Measurements from ENCODE around the gene ASB7. TPM values are rescaled to one million over a fixed set of nuclear protein-coding genes. Genes with fewer than 3 reads are reported as not detected.

ASB7 gene
- total RNA-seq, 4 donors from 2014 or later = 8.2 to 13.4 (median 10.8) TPM

GRCh38 chr15:100681335-100681746 lies 79.0 kb downstream of the ASB7 start:
- H3K27ac ChIP-seq = no peak overlapping the region
- H3K9me3 ChIP-seq = no peaks in the 10 kb centered on the region

DNA sequence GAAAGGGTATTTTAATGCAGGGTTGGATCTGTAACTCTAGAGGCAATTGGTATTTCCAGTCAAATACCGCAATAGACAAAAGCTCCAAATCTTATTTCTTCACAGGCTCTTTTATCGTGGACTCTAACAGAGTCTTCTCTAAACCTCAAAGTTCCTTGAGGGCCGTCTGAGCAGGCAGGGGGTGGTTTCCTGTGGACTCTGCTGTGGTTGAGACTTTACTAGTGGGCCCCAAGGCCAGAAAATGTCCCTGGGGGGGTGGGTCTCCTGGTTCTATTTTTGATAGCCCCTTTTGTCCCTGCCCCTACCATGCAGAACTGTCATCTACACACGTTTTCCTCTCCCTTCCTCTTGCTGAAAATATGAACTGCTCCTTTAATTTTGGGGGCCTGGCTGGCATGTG lies 80.1 kb downstream of the ASB7 start:
- TF ChIP-seq POLR2AphosphoS5 (IDR thresholded peaks at IDR 0.05) (no peak), CTCF (IDR thresholded peaks at IDR 0.05) (no peak), EP300 (IDR thresholded peaks at IDR 0.05) (no peak), POLR2A (IDR thresholded peaks at IDR 0.05) (no peak)
- no peaks in the 10 kb centered on the region for H3K9me3 ChIP-seq
- 78% methylated on average over 4 of the region's 4 CpGs for WGBS

More at GRCh38 chr15:100681335-100681746, 79.0 kb downstream of the ASB7 start:
- Histone ChIP-seq H3K4me1 (no peaks in the 10 kb centered on the region), H3K36me3 (no peaks in the 10 kb centered on the region), H3K27me3 (no peaks in the 10 kb centered on the region), H3K4me3 (no peak overlapping the region)
- no peak for DNase-seq (ENCODE audit: low spot score in 2 of 2)
- no peak for TF ChIP-seq POLR2A (IDR thresholded peaks at IDR 0.05)
- TF ChIP-seq POLR2AphosphoS5 (IDR thresholded peaks at IDR 0.05) = no peak
- no peak for TF ChIP-seq EP300 (IDR thresholded peaks at IDR 0.05)
- TF ChIP-seq CTCF (IDR thresholded peaks at IDR 0.05) = no peak
- WGBS = 95% methylated on average over 3 of the region's 3 CpGs

GRCh38 chr15:100683434-100683833 lies 81.0 kb downstream of the ASB7 start:
- no peak overlapping the region for H3K27ac ChIP-seq
- H3K4me1 ChIP-seq = peaks cover 6% of the 10 kb centered on the region
- 82% methylated on average over 6 of the region's 6 CpGs for WGBS
- no peak overlapping the region for H3K4me3 ChIP-seq
- TF ChIP-seq POLR2AphosphoS5 (IDR thresholded peaks at IDR 0.05) (no peak), EP300 (IDR thresholded peaks at IDR 0.05) (no peak), CTCF (IDR thresholded peaks at IDR 0.05) (no peak), POLR2A (IDR thresholded peaks at IDR 0.05) (no peak)
- H3K36me3 ChIP-seq = no peaks in the 10 kb centered on the region
- no peaks in the 10 kb centered on the region for H3K9me3 ChIP-seq
- DNase-seq (ENCODE audit: low spot score in 2 of 2) = no peak
- no peaks in the 10 kb centered on the region for H3K27me3 ChIP-seq

More for the DNA sequence above, 80.1 kb downstream of the ASB7 start:
- no peaks in the 10 kb centered on the region for H3K27me3 ChIP-seq
- H3K27ac ChIP-seq = no peak overlapping the region
- no peak overlapping the region for H3K4me3 ChIP-seq
- no peaks in the 10 kb centered on the region for H3K36me3 ChIP-seq
- H3K4me1 ChIP-seq = no peaks in the 10 kb centered on the region
- DNase-seq (ENCODE audit: low spot score in 2 of 2) = no peak

DNA sequence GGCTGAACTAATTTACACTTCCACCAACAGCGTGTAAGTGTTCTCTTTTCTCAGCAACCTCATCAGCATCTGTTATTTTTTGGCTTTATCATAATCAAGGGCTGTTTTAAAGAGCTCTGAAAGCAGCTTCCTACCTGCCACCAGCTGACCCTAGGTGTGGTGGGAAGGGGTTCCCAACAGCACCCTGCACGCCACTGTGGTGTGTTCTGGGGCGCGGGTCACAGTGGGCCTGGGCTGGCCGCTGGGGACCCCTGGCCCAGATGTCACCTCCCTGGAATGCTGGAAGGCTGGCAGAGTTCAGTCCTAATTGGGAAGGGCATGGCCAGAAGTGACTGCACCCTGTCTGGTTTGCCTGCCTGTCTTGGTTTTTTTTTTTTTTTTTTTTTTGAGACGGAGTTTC lies 82.2 kb downstream of the ASB7 start:
- TF ChIP-seq POLR2A (IDR thresholded peaks at IDR 0.05) = no peak
- TF ChIP-seq POLR2AphosphoS5 (IDR thresholded peaks at IDR 0.05) = no peak
- no peak for TF ChIP-seq CTCF (IDR thresholded peaks at IDR 0.05)
- TF ChIP-seq EP300 (IDR thresholded peaks at IDR 0.05) = no peak
- no peak for DNase-seq (ENCODE audit: low spot score in 2 of 2)
- 87% methylated on average over 6 of the region's 6 CpGs for whole genome bisulfite sequencing

GRCh38 chr15:100686021-100686724 lies 83.8 kb downstream of the ASB7 start:
- Histone ChIP-seq H3K4me1 (peaks cover 7% of the 10 kb centered on the region), H3K27me3 (no peaks in the 10 kb centered on the region), H3K27ac (peak overlapping the region; percentile 68), H3K4me3 (no peak overlapping the region), H3K9me3 (no peaks in the 10 kb centered on the region), H3K36me3 (no peaks in the 10 kb centered on the region)
- TF ChIP-seq POLR2AphosphoS5 (IDR thresholded peaks at IDR 0.05) (peak in 1 of 3 donors; percentile 13), CTCF (IDR thresholded peaks at IDR 0.05) (no peak), POLR2A (IDR thresholded peaks at IDR 0.05) (no peak), EP300 (IDR thresholded peaks at IDR 0.05) (no peak)
- 54% methylated on average over 16 of the region's 23 CpGs for WGBS
- peak; percentile 82 to 88 for DNase-seq (ENCODE audit: low spot score in 2 of 2)

More for the DNA sequence above, 82.2 kb downstream of the ASB7 start:
- no peaks in the 10 kb centered on the region for H3K9me3 ChIP-seq
- no peaks in the 10 kb centered on the region for H3K36me3 ChIP-seq
- no peaks in the 10 kb centered on the region for H3K27me3 ChIP-seq
- no peak overlapping the region for H3K27ac ChIP-seq
- H3K4me1 ChIP-seq = peaks cover 7% of the 10 kb centered on the region
- H3K4me3 ChIP-seq = no peak overlapping the region

All from suprapubic skin (tissue), 4 donors.